AG04449 (cell line): Measurements from ENCODE around the gene HSD11B1L.

Experiments
- CTCF ChIA-PET: fragments of 350-600 bp; formaldehyde crosslinking; extraction: SDS; loops from one replicate; lab custom pipeline; 2021; ENCODE audit warnings: antibody characterized with exemption; lab: Yijun Ruan, JAX
- POLR2A ChIA-PET: fragments of 400-600, 350-600 bp; formaldehyde crosslinking; extraction: SDS; loops from one replicate; lab custom pipeline; 2020; ENCODE audit warnings: antibody characterized with exemption, inconsistent platforms; lab: Yijun Ruan, JAX
- DNase-seq: peaks from one replicate; pipeline ENCODE4 v3.0.0-alpha.2; 2010; ENCODE audit warnings: low read depth, low spot score
- H3K4me3 ChIP-seq: 2 replicates; pipeline ENCODE4 v1.5.1; 2011; ENCODE audit warnings: low read depth, mild to moderate bottlenecking, control low read depth, low read length
- CTCF ChIP-seq: IDR thresholded peaks from one replicate; pipeline ENCODE4 v1.5.1; 2011; ENCODE audit warnings: mild to moderate bottlenecking, moderate library complexity, low read length, control low read depth, inconsistent platforms; ENCODE audit not compliant: insufficient read depth; ENCODE audit errors: missing control alignments

Gene HSD11B1L

GRCh38 chr19:5691822-5692722 lies 11.2 kb downstream of the HSD11B1L start:
- ChIA-PET CTCF (interaction anchor here (0.8 to 1.7 kb wide), 7 partner anchors 10 to 102 kb away, joined by 3 to 12 read pairs (median 5); no protein-coding TSS in a partner anchor), POLR2A (interaction anchor here (1.1 to 2.7 kb wide), 4 partner anchors 20 to 144 kb away, joined by 3 to 19 read pairs (median 6); no protein-coding TSS in a partner anchor)
- TF ChIP-seq CTCF, result no peak
- DNase-seq, result no peak
- peak overlapping the region; percentile 98 for H3K4me3 ChIP-seq

DNA sequence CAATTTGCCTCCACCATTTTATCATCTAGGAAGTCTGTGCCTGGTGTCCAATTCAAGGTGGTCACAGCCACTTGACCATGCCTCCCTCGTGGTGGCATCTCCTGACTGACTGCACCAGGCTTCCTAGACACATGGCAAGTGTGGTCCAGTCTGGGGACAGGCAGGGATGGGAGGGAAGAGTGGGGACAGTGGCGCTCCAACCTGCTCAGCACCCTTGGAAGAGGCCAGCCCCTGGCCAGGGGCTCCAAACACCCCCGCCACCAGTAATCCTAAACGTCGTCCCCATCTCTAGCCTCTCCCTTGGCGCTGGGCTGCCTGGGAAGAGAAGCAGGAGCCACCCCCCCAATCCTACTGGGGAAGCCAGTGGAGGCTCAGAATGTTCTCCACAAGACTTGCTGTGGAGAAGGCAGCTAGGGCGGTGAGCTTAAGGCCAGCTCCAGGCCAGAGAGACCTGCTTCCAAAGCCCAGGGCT lies 11.9 kb downstream of the HSD11B1L start:
- no peak overlapping the region for H3K4me3 ChIP-seq
- no peak for TF ChIP-seq CTCF
- CTCF ChIA-PET, result no interaction called here
- no peak for DNase-seq
- POLR2A ChIA-PET, result no interaction called here

DNA sequence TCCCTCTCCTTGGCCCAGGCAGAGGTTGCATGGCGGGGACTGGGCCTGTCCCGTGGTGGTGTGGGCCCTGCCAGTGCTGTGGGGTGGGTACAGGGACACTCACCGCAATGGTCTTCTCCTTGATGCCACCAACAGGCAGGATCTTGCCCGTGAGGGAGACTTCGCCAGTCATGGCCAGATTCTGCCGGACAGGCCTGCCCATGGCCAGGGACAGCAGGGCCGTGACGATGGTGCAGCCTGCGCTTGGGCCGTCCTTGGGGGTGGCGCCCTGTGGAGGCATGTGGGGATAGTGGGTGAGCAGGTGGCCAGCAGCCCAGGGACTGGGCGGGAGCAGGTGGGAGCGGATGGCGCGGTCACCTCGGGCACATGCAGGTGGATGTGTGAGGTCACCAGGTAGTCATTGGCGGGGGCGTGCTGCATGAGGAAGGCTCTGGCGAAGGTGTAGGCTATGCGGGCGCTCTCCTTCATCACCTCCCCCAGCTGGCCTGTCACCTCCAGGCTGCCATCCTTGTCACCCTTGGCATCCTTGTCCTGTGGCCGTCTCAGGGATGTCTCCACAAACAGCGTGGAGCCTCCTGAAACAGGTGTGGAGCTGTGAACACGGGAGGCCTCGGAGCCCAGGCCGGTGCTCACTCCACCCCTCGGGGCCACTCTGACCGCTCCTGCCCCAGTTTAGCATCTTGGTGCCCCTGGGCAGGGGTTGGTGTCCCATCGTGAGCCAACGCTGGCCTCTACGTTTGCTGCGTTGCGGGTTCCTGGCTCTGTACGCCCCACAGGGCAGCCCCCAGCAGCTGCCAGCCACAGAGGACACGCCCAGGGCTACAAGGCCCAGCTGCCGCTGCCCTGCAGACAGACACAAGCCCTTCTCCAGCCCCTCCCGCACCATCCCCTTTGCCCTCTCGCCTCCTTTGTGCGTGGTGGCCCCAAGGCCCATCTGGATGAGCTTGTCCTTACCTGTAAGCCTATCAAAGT lies 12.7 kb downstream of the HSD11B1L start:
- CTCF ChIA-PET, result no interaction called here
- no peak for DNase-seq
- TF ChIP-seq CTCF, result no peak
- POLR2A ChIA-PET, result no interaction called here
- H3K4me3 ChIP-seq, result no peak overlapping the region

DNA sequence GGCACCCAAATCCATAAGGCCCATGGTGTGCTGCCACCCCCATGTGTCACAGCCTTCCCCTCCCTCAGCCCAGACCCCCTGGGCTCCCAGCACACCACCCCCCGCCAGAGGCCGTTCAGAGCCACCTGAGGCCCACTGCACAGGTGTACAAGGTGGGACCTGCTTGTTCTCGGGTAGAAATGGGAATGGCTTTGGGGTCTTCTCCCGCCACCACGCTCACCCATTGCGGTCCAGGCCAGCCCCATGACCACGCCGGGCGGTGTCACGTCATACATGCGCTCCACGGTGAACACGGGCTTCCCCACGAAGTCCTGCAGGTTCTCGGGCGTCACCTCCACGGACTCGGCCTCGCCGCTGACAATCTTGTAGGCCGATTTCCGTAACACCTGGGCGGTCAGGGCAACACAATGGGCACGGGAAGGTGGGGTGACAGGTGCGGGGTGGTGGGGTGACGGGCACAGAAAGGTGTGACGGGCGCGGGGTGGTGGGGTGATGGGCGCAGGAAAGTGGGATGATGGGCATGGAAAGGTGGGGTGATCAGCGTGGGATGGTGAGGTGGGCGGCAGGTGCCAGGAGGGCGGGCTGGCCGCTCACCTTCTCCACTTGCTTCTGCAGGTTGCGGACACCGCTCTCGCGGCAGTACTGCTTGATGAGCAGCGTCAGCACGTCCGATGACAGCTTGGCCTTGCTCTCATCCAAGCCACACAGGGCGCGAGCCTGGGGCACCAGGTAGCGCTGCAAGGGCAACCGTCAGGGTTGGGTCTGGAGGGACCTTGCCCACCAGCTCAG lies 13.5 kb downstream of the HSD11B1L start:
- no peak for TF ChIP-seq CTCF
- ChIA-PET CTCF (no interaction called here), POLR2A (no interaction called here)
- no peak overlapping the region for H3K4me3 ChIP-seq
- DNase-seq, result no peak

- H3K4me3 ChIP-seq, result no peak overlapping the region
- TF ChIP-seq CTCF, result no peak
- ChIA-PET CTCF (no interaction called here), POLR2A (interaction anchor here (0.9 kb wide), 1 partner anchor 23 kb away, joined by 3 read pairs; no protein-coding TSS in a partner anchor)
- no peak for DNase-seq
Observed at GRCh38 chr19:5694956-5695648, 14.3 kb downstream of the HSD11B1L start.
